Natural killer cell treated with Interleukin-12 subunit alpha and Interleukin-12 subunit beta and Interleukin-15 and Interleukin-18, amount 100 ng/mL, for 72 hours (primary cell): Measurements from ENCODE around the gene RDH11. TPM values are rescaled to one million over a fixed set of nuclear protein-coding genes. Genes with fewer than 3 reads are reported as not detected.

Experiments
- ATAC-seq, 2 donors: fragments of 150-1000 bp; cut with Tn5 transposase in 1 of 2; sonication (Bioruptor Pico), chemical (Tn5 transposase) in 1 of 2; 2 replicates each; pipeline ENCODE4 v1.10.0; 2021
- DNase-seq: peaks from one replicate; pipeline ENCODE4 v3.0.0; 2022; ENCODE audit warnings: low spot score
- H3K27ac Mint-ChIP-seq, 2 donors: 1 replicate in 1 of 2; 2 replicates in 1 of 2; pipeline ENCODE4 v1.8.0; 2022; ENCODE audit warnings: mixed read lengths in 2 of 2, mild to moderate bottlenecking in 1 of 2, moderate library complexity in 1 of 2
- H3K27me3 Mint-ChIP-seq, 2 donors: 1 replicate in 1 of 2; 2 replicates in 1 of 2; pipeline ENCODE4 v1.8.0; 2022; ENCODE audit warnings: mixed read lengths in 2 of 2
- H3K36me3 Mint-ChIP-seq: one replicate; pipeline ENCODE4 v1.8.0; 2022; ENCODE audit warnings: mixed read lengths
- H3K4me1 Mint-ChIP-seq, 2 donors: 1 replicate in 1 of 2; 2 replicates in 1 of 2; pipeline ENCODE4 v1.8.0; 2022; ENCODE audit warnings: low read depth in 2 of 2, mixed read lengths in 2 of 2, mild to moderate bottlenecking in 1 of 2
- H3K4me3 Mint-ChIP-seq: one replicate; pipeline ENCODE4 v1.8.0; 2022; ENCODE audit warnings: mixed read lengths
- H3K9me3 Mint-ChIP-seq: 2 replicates; pipeline ENCODE4 v1.8.0; 2022; ENCODE audit warnings: mixed read lengths
- total RNA-seq, 2 donors: library from RNA; stranded (reverse); gene quantifications; one replicate each; pipeline ENCODE4 v1.2.3, GENCODE V29; 2022

Gene RDH11, protein sequence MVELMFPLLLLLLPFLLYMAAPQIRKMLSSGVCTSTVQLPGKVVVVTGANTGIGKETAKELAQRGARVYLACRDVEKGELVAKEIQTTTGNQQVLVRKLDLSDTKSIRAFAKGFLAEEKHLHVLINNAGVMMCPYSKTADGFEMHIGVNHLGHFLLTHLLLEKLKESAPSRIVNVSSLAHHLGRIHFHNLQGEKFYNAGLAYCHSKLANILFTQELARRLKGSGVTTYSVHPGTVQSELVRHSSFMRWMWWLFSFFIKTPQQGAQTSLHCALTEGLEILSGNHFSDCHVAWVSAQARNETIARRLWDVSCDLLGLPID
- total RNA-seq = 10 to 100 TPM; 47.0 to 57.3 TPM

DNA sequence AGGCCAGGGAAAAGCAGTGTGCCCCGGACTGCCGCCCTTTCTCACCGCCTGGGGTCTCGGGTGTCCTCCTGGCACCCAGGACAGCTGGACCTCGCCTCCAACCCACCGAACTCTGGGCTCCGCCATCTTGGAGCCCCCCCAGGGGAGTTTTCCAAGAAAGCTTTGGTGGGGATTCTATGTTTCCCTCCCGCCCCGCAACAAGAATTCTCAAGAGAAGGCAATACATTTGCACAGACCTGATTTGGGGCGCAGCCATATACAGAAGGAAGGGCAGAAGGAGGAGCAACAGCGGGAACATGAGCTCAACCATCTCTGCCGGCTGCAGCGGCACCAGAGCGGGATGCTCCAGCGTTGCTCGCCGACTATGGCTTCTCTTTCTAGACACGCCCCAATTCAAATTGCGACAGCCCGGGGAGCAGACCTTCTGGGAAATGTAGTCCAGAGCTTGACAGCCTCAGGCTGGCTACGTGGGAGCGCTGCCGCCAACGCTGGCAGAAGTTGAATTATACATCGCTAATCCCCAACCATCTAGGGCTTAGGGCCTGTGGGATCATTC, at the start of gene RDH11:
RDH11 (minus strand) TSS at position 371 of the 556 bp plus-strand sequence; CDS start at position 310, 61 bp downstream.
- H3K36me3 Mint-ChIP-seq = peaks cover 12% of the 10 kb centered on the region
- ATAC-seq = peak; percentile 93 to 94
- no peaks in the 10 kb centered on the region for H3K27me3 Mint-ChIP-seq
- H3K4me1 Mint-ChIP-seq = peaks cover 15 to 16% of the 10 kb centered on the region in 2 donors
- peak; percentile 89 for DNase-seq
- H3K4me3 Mint-ChIP-seq = peak within 1 kb of the TSS; percentile 97
- peak within 1 kb of the TSS; percentile 93 to 98 for H3K27ac Mint-ChIP-seq
- no peaks in the 10 kb centered on the region for H3K9me3 Mint-ChIP-seq

DNA sequence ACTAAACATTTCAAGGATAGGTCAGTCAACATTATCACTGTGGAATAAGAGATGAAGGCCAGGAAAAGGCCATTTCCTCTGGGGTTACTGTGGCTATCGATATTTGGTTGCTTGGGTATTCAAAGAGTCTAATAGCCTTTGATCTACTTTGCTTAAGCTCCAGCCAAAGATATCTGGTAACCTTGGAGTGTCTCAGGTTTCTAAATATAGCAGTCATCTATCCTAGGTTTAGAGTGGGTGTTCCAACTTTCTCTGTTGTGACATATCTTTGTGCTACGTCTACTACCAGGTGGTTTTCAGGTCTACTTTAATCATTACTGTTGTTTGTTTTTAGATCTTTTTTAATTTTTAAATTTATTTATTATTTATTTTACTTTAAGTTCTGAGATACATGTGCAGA, 48.5 kb upstream of the RDH11 start:
- no peak overlapping the region for H3K27ac Mint-ChIP-seq
- DNase-seq = no peak
- H3K27me3 Mint-ChIP-seq = no peaks in the 10 kb centered on the region
- no peak for ATAC-seq
- no peak overlapping the region for H3K4me3 Mint-ChIP-seq
- H3K36me3 Mint-ChIP-seq = peaks cover 4% of the 10 kb centered on the region
- H3K4me1 Mint-ChIP-seq = peaks cover 8 to 10% of the 10 kb centered on the region in 2 donors
- no peaks in the 10 kb centered on the region for H3K9me3 Mint-ChIP-seq

DNA sequence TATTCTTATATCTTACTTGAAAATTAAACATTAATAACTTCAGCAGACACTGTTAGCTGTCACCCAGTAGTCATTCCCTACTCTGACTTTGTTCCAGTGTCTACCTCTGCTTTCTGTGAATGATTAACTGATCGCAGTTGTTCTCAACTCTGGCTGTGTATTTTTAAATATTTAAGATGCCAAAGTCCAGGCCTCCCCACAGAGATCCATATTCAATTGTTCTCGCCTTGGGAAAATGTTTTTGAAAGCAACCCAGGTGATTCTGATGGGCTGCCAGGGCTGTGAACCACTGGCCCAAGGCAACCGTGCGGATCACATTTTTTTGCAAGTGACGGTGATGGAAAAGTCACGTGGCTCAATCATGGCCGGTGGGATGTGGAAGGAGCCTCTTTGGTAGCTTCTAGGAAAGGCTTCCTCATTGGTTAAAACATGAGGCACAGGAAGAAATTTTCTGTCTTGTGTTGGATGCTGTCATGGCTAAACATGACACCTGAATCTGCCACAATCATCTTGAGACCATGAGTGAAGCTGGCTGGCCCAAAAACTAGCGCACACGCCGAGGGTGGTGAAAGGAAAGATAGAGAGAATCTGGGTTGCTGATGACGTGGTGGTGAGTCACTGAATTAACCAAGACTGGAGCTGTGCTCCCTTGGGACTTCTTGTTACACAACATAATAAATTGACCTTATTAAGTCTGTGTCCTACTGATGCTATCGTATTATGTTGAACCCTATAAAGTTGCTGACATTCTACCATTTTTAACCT, 43.4 kb upstream of the RDH11 start:
- ATAC-seq (no peak), DNase-seq (no peak)
- Mint-ChIP-seq H3K27me3 (no peaks in the 10 kb centered on the region), H3K9me3 (no peaks in the 10 kb centered on the region), H3K27ac (no peak overlapping the region), H3K4me3 (no peak overlapping the region), H3K4me1 (no peaks in the 10 kb centered on the region), H3K36me3 (no peaks in the 10 kb centered on the region)

DNA sequence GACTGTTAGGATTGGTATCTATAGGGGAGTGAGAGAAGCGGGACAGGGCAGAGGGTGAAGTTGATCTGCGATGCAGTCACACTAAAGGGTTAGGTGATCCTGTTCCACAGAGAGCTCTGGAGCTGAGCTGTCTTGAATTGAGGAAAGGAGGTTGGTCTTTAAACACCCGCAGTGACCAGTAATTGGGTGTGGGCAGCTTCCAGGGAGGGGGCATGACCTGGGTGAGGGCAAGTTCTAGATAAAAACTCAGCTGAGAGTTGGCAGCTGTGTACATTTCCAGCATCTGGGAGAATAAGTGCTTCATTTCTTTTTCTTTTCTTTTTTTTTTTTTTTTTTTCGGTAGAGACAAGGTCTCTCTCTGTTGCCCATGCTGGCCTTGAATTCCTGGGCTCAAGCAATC, 41.2 kb upstream of the RDH11 start:
- Mint-ChIP-seq H3K9me3 (no peaks in the 10 kb centered on the region), H3K36me3 (no peaks in the 10 kb centered on the region), H3K4me3 (no peak overlapping the region)

DNA sequence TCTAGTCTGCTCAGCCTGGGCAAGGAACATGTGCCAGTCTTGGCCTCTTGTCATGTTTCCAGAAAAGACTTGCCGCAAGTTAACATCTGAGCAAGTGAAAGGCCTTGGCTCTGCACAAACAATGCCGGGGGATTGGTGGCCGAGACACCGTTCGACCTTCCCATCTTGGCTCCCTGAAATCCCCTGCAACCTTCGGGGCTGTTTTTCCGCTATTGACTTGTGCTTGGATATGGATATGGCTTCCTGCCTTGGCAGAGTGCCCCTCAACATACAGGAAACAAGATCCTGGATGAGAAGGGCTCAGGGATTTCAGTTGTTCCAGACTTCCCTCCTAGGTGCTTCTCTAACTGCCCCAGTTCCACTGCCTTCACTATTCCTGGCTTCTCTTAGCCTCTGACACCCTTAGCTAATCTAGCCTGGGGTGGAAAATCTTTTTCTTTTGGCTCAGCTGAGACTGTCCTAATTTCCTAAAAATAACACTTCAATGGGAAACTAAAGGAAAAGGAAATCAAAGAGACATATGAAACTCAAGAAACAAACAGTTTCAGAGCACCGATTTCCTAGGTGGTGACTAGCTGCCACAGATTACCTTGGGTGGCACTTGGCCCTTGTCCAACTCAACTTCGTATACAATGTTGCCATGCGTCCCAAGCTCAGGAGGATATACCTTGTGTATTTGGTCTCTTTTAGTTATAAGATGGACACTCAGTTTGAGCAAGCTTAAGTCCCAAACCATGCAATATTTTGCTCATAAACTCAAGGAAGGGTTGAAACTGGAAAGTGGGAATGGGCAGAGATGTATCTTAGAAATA, 40.0 kb upstream of the RDH11 start:
- no peak for DNase-seq
- ATAC-seq = no peak
- Mint-ChIP-seq H3K4me3 (no peak overlapping the region), H3K36me3 (no peaks in the 10 kb centered on the region), H3K27ac (no peak overlapping the region), H3K4me1 (no peaks in the 10 kb centered on the region), H3K27me3 (no peaks in the 10 kb centered on the region), H3K9me3 (no peaks in the 10 kb centered on the region)

More for the DNA sequence above, 41.2 kb upstream of the RDH11 start:
- DNase-seq (no peak), ATAC-seq (no peak)
- Mint-ChIP-seq H3K27me3 (no peaks in the 10 kb centered on the region), H3K4me1 (no peaks in the 10 kb centered on the region), H3K27ac (no peak overlapping the region)

DNA sequence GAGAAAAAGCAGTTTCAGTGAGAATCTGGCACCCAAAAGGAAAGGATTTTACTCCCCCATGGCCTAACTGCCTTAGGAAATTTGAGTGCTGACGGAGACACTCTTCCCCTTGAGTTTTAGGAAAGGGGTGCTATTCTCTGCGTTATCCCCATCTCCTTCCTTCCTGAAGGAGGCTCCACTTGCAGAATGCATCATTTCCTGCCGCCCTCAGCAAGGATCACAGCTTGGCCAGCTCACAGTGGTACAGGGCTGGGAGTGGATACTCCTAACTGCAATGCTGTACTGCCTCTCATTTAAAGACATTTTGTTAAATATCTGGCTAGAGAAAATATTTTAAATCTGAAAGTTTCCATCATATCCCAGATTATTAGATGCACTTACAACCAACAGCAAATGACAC, 39.1 kb upstream of the RDH11 start:
- ATAC-seq (no peak), DNase-seq (no peak)
- Mint-ChIP-seq H3K9me3 (no peaks in the 10 kb centered on the region), H3K4me3 (no peak overlapping the region), H3K36me3 (no peaks in the 10 kb centered on the region), H3K4me1 (no peaks in the 10 kb centered on the region), H3K27me3 (no peaks in the 10 kb centered on the region), H3K27ac (no peak overlapping the region)

DNA sequence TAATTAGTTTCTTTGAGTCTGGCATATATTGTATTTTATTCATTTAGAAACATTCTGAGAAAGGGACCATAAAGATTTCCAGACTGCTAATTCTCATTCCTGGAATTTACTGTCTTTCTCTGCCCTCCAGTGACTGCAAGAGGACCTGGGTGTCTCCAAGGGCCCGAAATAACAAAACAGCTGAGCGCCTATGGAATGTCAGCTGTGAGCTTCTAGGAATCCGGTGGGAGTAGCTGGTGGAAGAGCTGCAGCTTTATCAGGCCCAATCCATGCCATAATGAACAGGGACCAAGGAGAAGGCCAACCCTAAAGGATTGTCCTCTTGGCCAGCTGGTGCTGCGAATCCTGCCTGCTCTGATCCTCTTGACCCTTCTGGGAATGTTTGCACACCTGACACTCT, 38.1 kb upstream of the RDH11 start:
- Mint-ChIP-seq H3K4me1 (no peaks in the 10 kb centered on the region), H3K4me3 (no peak overlapping the region), H3K9me3 (no peaks in the 10 kb centered on the region), H3K27ac (no peak overlapping the region), H3K27me3 (no peaks in the 10 kb centered on the region), H3K36me3 (no peaks in the 10 kb centered on the region)
- DNase-seq (no peak), ATAC-seq (no peak)

DNA sequence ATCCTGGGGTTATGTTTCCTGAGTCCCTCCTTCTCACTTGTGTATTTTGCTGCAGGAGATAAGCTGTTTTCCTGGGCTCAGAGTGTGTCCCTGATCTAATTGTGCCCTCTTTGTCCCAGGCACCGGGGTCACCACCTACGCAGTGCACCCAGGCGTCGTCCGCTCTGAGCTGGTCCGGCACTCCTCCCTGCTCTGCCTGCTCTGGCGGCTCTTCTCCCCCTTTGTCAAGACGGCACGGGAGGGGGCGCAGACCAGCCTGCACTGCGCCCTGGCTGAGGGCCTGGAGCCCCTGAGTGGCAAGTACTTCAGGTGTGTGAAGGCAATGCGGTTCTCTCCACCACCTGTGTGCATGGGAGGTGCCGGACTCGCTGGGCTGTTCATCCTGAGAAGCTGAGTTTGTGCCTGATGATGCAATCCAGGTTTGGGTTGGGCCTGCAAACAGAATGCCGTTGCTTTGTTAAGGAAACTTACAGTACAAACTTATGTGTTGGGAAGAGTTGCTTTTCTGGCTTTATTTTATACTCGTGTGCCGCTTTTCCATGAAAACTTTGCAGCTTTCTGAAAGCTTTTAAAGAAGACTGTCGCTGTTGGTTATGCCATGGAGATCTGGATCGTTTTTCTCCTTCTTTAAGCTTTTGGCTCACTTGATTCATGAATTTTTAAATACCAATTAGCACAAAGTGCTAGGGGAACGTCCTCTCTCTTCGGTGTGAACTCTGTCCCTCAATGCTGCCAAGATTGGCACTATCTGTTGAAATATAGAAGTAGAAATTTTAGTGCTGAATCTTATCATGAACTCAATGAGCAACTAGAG, 33.7 kb upstream of the RDH11 start:
- no peaks in the 10 kb centered on the region for H3K4me1 Mint-ChIP-seq
- H3K27me3 Mint-ChIP-seq = peaks cover 1 to 5% of the 10 kb centered on the region in 2 donors
- no peak for DNase-seq

DNA sequence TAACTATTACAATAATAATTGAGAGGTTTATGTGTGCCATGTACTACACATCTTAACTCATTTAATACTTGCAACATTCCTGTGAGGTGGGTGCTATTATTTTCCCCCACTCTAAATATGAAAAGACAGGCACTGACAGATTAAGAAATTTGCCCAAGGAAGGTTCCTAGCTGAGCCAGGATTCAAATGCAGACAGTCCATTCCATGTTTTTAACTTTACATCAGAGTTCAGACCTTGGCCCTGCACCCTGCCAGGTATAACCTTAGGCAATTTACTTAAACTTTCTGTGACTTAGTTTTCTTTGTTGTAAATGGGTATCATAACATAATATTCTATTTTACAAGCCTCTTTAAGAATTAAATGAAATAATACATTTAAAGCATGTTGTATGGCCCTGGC, 32.7 kb upstream of the RDH11 start:
- no peak overlapping the region for H3K4me3 Mint-ChIP-seq

More for the DNA sequence above, 33.7 kb upstream of the RDH11 start:
- peak in 1 of 2 donors; percentile 13 for ATAC-seq
- no peak overlapping the region for H3K4me3 Mint-ChIP-seq
- H3K9me3 Mint-ChIP-seq = no peaks in the 10 kb centered on the region
- H3K27ac Mint-ChIP-seq = no peak overlapping the region
- no peaks in the 10 kb centered on the region for H3K36me3 Mint-ChIP-seq

DNA sequence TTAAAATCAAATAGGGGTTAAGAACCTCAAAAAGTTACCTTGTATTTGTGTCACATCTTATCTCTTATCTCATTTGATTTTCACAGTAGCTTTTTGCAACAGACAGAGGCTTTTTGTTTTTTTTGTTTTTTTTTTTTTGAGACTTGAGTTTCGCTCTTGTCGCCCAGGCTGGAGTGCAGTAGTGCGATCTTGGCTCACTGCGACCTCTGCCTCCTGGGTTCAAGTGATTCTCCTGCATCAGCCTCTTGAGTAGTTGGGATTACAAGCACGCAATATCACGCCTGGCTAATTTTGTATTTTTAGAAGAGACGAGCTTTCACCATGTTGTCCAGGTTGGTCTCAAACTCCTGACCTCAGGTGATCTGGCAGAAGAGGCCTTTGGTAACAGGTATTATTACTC, 31.8 kb upstream of the RDH11 start:
- Mint-ChIP-seq H3K36me3 (no peaks in the 10 kb centered on the region), H3K27me3 (peaks cover 12 to 13% of the 10 kb centered on the region in 2 donors), H3K4me1 (peaks cover 0 to 3% of the 10 kb centered on the region in 2 donors), H3K27ac (no peak overlapping the region), H3K9me3 (no peaks in the 10 kb centered on the region), H3K4me3 (no peak overlapping the region)
- DNase-seq (no peak), ATAC-seq (no peak)

More for the DNA sequence above, 32.7 kb upstream of the RDH11 start:
- DNase-seq (no peak), ATAC-seq (no peak)
- H3K36me3 Mint-ChIP-seq = no peaks in the 10 kb centered on the region
- no peaks in the 10 kb centered on the region for H3K9me3 Mint-ChIP-seq
- no peaks in the 10 kb centered on the region for H3K4me1 Mint-ChIP-seq
- no peak overlapping the region for H3K27ac Mint-ChIP-seq
- H3K27me3 Mint-ChIP-seq = peaks cover 5 to 10% of the 10 kb centered on the region in 2 donors

DNA sequence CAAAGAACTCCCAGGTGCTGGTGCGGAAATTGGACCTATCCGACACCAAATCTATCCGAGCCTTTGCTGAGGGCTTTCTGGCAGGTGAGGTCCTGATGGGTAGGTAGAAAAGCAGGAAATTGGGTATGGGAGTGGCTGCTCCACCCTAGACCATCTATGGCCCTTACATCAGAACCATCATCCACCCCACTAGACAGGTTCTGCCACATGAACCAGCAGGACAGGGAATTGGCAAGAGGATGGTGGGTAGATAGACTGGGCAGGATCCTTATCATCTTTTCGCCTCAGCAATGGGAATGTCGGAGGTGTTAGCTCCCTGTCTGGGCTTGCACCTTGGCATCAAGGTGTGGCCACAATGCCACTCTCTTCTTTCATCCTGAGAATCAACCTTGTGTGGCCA, 29.6 kb upstream of the RDH11 start:
- no peak for ATAC-seq
- peaks cover 0 to 3% of the 10 kb centered on the region in 2 donors for H3K4me1 Mint-ChIP-seq
- DNase-seq = no peak
- no peaks in the 10 kb centered on the region for H3K9me3 Mint-ChIP-seq
- H3K36me3 Mint-ChIP-seq = no peaks in the 10 kb centered on the region
- no peak overlapping the region for H3K27ac Mint-ChIP-seq
- no peak overlapping the region for H3K4me3 Mint-ChIP-seq
- H3K27me3 Mint-ChIP-seq = peaks cover 24 to 32% of the 10 kb centered on the region in 2 donors

DNA sequence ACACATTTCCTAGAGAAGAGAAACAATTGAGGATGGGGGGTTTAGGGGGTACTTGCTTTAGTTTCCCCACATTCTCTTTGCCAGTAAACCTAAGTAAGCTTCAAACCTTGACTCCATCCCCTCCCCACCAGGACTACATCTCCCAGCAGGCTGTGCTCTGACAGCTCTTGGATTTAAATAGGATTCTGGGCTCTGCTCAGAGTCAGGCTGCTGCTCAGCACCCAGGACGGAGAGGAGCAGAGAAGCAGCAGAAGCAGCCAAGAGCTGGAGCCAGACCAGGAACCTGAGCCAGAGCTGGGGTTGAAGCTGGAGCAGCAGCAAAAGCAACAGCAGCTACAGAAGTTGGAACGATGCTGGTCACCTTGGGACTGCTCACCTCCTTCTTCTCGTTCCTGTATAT, 26.7 kb upstream of the RDH11 start:
- Mint-ChIP-seq H3K27me3 (peaks cover 26 to 32% of the 10 kb centered on the region in 2 donors), H3K4me1 (peaks cover 0 to 3% of the 10 kb centered on the region in 2 donors), H3K36me3 (no peaks in the 10 kb centered on the region), H3K27ac (no peak overlapping the region), H3K4me3 (no peak overlapping the region), H3K9me3 (no peaks in the 10 kb centered on the region)
- no peak for DNase-seq
- ATAC-seq = no peak

DNA sequence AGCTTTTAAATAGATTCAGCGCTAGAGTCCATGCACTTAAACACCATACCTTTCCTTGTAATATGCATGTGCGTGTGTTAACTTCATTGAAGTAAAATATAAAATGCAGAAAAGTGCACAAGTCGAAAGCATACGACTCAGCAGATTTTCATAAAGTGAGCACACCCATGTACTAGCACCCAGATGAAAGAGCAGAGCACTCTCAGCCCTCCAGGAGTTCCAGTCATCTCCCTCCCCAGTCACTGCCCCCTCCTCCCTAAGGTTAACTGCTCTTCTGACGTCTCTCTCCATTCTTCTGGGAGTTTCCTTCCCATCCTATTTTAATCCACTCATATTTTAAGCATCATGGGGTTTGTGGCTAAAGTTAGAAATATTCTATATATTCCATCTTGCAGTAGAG, 26.3 kb upstream of the RDH11 start:
- Mint-ChIP-seq H3K27me3 (peaks cover 26 to 32% of the 10 kb centered on the region in 2 donors), H3K36me3 (no peaks in the 10 kb centered on the region), H3K4me1 (peaks cover 0 to 3% of the 10 kb centered on the region in 2 donors), H3K9me3 (no peaks in the 10 kb centered on the region), H3K4me3 (no peak overlapping the region), H3K27ac (no peak overlapping the region)
- no peak for DNase-seq
- ATAC-seq = no peak
